SKM-1 (cell line): ENCODE measurements around the gene ANO4.
"Not testable (repeated sequence)": the region's sequence is repeated elsewhere in the genome, so short reads cannot be mapped to it uniquely, and the experiment has no call there.

Source experiments
- DNase-seq: peaks from one replicate; lab custom pipeline; 2025; ENCODE audit not compliant: unreplicated experiment; lab: John Stamatoyannopoulos, UW

Gene ANO4

DNA sequence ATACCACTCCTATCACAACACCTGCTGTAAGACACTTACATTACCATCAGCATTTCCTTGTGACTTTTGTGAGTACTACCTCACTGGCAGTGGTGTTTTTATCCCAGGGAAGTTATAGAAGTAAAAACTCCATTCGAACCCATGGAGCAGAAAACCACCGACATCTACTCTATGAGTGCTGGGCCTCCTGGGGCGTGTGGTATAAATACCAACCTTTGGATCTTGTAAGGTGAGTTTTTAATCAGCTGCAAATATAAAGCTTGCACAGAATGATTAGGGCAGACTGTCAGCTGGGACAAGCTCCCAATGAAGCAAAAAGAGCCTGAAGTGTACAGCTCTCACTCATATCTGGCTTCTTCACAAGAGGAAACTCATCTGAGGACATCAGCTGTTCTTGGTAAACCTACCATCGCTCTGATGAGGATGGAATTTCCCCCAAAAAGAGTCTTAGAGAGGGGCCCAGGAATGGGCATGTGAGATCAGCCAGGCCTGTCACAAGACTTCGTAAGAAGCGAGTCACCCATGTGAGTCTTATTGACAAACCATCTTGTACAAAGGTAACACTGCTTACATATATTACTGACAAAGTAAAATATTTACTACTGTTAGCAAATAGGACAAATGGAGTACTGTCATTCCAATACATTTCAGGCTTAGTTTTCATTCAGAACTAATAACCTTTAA, 245.4 kb downstream of the ANO4 start:
- DNase-seq, result no peak

DNA sequence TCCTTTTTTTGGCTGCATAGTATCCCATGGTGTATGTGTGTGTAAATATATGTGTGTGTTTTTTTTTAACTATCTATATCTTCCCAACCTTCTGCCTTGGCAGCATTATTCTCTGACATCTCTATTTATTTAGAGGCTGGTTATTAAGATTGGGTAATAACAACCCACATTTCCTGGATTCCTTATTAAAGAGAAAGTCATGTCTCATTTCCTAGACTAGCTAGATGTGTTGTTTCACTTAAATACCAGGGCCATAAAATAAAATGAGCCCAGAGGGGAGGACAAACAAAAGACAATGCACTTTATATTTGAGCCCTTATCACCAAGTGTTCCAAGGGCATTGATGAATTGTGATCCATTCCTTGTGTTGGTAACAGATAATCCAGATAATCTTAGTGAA, 246.4 kb downstream of the ANO4 start:
- DNase-seq, result no peak

DNA sequence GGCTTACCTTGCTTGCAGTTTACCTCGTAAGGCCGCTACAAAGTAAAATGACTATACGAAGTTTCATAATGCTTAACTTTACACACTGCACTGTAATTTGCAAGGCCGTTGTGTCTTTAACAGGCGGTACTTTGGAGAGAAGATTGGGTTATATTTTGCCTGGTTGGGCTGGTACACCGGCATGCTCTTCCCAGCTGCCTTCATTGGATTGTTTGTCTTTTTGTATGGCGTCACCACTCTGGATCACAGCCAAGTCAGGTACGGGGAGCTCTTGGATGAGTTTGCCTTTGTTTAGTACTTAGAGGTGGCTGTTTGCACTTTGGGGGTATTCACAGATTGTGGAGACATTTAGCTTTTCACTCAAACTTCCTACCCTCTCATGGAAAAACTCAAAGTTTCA, 247.6 kb downstream of the ANO4 start:
- DNase-seq, result no peak

DNA sequence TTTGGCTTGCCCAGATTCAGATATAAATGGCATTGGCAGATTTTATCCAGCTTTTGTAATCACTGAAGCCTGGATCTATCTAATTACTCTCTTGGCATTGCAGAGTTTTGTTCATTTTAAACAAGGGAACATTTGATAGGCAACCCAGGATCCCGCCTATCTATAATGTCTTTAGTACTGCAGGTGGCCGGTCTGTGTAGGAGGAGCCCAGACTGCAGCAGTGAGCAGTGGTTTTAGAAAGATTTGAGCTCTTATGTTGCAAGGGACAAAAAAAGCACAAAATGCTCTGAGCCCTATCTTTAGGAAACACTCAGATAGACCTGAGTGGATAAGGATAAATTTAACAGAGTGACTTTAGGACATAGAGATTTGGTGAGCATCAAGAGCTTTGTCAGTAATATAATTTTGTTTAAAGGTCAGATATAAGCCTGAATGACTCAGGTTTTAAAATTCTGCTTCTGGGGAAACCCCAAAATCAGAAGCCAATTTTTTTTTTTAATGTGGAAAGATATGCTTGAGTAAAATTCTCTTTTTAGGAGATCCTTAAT, 250.0 kb downstream of the ANO4 start:
- DNase-seq, result no peak

DNA sequence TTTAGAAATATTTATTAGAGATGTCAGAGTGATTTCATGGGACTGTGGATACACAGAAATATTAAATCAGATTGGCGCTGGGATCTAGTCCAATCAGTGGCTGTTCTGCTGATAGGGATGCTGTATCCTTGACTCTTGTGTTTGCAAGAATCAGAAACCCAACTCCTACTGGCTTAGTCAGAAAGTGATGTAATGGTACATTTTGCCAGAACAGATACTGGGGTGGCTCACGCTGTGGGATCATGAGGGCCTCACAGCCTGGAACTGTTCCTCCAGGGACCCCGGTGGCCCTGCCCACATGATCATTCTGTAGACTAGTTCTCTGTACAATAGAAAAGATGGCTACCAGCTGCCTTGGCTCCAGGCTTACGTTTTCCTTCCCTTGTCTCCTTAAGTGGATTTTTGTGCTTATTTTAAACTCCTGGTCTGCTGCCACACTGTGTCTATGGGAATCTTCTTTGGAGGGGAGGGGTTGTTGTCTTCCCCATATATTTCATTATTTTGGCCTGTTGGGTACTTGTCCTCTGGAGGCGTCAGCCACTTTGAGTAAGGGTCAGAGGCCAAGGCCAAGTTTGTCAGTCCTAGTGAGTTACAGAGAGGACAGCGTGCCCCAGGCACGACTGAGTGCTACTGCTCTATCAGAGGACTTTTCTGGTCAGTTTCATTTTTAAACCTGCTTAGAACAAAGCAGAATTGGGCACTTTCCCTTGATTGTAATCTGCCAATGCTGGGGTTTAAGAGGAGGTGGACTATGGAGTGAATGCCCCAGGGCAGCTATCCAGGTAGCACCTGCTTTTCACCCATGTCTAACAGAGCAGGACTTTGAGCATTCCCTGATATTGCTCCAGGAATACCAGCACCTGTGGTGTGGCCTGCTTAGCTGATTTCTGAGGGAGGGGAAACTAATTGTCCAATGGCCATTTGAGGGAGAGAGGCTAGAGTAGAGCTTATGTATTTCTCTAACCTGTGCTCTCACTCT, 251.2 kb downstream of the ANO4 start:
- DNase-seq, result no peak

DNA sequence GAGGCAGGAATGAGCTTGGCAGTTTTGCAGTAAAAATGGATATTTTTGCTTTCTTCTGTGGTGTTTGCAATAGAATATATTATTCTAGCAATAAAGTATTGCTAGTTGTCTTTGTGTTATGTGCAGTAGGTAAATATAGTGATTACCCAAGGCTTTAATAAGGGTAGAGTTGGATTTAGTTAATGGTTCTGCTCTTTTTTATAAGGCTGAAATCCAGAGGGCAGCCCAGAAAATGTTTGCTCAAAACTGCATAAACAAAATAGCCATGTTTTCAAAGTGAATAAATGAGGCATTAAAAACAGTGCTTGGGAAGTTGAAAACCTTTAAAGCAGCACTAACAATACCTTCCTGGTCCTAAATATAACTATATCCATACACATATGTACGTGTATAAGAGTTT, 253.1 kb downstream of the ANO4 start:
- no peak for DNase-seq

DNA sequence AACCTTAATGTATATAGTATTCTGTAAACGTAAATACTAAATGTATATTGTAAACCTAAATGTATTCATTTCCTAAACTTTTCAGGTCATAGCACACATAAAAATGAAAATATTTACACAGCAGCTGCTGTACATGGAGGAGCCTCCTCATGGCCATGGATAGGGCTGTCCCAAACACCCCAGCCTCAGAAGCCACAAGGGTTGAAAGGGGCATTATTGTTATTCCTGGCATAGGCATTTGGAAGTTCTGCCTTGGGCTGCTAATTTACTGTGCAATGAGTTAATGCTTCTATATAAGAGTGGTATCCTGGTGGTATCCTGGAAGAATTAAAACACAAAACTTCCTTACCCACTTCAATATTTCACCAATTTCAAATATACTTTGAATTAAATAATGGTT, 256.1 kb downstream of the ANO4 start:
- DNase-seq, result no peak

DNA sequence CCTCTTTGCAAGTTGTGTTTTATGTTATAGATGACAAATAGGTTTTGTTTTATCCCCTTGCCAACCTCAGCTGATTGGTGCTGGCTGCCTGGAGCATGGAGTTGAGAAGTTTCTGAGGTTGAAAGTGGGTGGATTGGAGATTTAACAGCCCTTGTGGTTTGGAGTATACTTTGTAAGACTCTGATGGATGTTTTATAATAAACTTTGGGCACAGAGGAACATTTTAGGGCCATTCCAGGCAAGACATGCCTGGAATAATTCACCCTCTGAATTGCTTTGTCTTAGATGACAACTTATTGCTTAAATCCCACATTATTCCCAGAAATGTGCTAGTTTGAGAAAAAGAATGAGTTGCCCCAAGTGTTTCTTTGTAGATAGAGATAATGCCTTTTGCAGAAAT, 256.6 kb downstream of the ANO4 start:
- DNase-seq, result no peak

DNA sequence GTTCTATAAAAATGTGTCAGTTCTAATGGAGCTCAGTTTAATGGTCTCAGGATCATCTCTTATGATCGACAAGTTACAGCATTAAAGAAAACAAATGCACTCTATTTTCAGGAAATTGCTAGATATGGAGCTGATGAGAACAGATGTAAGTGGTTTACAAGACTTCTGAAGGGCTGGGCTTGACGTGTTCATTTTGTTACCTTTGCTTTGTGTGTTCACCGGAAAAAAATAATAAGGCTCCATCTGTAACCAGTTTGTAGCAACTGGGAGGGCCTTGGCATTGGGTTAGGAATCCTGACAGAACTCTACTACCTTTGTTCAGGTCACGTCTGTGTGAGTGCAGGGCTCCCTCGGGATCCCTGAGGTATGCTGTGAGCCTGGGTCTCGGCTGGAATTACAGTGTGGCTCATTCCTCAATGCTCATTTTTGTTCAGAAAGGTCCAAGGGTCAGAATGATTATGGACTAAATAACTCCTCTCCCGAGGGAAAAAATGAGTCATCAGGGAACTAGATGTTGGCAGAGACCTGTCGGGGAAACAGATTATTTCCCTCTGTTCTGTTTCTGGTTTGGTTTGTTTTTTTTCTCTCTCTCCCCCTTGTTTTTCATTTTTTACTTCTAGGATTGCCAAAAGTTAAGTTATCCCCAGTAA, 257.4 kb downstream of the ANO4 start:
- no peak for DNase-seq

DNA sequence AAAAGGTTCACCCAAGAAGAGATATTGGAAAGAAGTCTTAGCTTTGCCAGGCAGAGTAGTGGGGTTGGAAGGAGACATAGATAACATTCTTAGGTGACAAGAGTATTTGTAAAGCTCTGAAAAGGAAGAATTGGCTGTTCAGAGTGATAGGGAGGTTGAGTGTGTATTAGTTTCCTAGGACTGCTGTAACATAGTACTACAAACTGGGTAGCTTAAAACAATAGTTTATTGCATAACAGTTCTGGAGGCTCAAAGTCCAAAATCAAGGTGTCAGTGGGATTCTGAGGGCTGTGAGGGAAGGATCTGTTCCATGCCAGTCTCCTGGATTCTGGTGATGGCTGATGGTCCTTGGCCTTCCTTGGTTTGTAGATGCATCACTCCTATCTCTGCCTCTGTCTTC, 258.6 kb downstream of the ANO4 start:
- DNase-seq, result no peak

DNA sequence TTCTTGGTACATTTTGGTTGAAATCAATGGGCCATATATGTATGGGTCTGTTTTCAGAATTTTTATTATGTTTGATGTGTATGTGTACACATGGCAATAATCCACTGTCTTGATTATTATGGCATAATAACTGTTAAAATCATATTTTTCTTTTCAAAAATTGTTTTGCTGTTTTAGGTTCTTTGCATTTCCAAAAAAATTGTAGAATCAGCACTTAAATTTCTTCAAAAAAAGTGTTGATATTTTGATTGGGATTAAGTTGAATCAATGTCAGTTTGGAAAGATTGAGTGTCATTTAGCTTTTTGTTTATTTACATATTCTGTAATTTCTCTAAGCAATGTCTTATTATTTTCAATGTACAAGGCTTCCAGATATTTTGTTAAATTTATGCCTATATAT, 261.4 kb downstream of the ANO4 start:
- no peak for DNase-seq

DNA sequence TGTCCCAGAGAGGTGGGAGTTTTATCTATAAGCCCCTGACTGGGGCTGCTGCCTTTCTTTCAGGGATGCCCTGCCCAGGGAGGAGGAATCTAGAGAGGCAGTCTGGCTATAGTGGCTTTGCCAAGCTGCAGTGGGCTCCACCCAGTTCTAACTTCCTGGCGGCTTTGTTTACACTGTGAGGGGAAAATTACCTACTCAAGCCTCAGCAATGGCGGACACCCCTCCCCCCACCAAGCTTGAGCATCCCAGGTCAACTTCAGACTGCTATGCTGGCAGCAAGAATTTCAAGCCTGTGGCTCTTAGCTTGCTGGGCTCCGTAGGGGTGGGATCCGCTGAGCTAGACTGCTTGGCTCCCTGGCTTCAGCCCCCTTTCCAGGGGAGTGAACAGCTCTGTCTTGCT, 267.9 kb downstream of the ANO4 start:
- DNase-seq, result not testable (repeated sequence)

DNA sequence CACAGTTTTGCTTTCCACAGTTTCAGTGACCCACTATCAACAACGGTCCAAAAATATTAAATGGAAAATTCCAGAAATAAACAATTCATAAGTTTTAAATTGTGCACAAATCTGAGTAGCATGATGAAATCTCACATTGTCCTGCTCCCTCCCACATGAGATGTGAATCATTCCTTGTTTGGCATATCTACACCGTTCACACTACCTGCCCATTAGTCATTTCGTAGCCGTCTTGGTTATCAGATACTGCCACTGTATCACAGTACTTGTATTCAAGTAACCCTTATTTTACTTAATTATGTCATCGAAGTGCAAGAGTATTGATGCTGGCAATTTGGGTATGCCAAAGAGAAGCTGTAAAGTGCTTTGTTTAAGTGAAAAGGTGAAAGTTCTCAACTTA, 270.1 kb downstream of the ANO4 start:
- DNase-seq, result no peak

DNA sequence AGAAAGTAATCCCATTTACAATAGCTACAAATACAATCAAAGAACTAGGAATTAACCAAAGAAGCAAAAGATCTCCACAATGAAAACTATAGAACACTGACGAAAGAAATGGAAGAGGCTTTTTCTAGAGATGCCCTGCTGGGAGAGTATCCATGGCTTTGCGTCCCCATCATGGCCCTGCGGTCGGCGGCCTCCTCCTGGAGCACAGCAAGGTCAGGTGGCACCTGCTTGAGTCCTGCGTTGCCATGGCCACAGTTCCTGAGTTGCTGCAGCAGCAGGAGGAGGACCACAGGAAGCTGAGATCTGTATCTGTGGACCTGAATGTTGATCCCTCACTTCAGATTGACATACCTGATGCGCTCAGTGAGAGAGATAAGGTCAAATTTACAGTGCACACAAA, 271.9 kb downstream of the ANO4 start:
- DNase-seq, result no peak

DNA sequence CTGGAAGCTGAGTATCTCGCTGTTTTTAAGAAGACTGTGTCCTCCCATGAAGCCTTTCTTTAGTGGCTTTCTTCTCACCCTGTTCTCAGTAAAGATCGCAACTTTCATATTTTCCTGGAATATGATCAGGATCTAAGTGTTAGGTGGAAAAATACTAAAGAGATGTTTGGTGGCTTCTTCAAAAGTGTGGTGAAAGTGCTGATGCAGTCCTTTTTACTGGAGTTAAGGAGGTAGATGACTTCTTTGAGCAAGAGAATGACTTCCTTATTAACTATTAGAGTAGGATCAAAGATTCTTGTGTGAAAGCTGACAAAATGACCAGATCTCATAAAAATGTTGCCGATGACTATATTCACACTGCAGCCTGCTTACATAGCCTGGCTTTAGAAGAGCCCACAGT, 273.8 kb downstream of the ANO4 start:
- no peak for DNase-seq

DNA sequence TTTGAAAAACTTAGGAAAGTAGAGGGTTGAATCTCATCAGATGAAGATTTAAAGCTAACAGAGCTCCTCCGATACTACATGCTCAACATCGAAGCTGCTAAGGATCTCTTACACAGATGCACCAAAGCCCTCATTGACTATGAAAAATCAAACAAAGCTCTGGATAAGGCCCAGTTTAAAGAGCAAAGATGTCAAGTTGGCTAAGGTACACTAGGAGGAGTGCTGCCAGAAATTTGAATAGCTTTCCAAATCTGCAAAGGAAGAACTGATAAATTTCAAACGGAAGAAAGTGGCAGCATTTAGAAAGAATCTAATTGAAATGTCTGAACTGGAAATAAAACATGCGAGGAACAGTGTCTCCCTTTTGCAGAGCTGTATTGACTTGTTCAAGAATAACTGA, 274.3 kb downstream of the ANO4 start:
- DNase-seq, result no peak

DNA sequence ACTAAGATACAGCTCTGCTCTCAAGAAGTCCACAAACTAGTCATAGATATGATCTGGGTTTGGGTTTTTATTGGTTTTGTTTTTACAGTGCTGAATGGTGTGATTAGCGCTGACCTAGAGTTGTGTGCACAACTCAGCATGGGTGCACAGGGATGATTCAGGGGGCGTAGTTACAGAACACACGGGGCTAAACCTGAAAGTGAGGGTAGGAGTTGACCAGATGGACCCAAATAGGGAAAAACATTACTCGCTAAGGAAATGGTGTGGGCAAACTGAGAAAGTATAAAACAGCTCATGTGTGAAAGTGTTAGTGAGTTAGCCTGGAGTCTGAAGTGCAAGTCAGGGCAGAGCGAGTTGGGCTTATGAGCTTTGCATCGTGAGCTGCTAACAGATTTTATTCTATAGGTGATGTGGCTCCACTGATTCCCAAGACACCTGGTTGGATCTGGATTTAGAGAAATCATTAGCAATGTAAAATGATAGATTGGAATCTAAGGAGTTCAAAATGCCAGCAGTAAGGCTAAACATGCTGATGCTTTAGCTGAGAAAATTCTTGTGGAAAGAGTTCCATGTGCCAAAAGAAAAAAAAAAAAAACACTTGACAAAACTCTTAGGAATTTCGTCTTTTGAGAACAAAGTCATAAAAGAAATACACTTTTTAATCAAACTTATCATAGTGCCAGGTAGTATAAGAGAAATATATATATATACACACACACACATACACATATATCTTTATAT, 280.5 kb downstream of the ANO4 start:
- no peak for DNase-seq

DNA sequence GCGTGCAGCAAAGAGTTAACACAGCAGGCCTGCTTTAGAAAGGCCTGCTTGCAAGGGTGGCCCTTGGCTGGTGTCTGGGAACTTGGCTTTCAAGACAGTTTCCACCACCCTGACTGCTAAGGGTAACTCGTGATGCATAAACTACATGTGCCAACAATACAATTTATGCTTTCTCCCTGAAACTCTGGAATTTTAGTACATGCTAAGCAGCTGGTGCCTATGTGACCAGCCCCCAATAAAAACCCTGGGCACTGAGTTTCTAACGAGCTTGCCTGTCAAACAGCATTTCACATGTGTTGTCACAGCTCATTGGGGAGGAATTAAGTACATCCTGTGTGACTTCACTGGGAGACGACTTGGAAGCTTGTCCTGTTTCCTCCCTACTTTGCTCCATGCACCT, 282.3 kb downstream of the ANO4 start:
- DNase-seq, result no peak

DNA sequence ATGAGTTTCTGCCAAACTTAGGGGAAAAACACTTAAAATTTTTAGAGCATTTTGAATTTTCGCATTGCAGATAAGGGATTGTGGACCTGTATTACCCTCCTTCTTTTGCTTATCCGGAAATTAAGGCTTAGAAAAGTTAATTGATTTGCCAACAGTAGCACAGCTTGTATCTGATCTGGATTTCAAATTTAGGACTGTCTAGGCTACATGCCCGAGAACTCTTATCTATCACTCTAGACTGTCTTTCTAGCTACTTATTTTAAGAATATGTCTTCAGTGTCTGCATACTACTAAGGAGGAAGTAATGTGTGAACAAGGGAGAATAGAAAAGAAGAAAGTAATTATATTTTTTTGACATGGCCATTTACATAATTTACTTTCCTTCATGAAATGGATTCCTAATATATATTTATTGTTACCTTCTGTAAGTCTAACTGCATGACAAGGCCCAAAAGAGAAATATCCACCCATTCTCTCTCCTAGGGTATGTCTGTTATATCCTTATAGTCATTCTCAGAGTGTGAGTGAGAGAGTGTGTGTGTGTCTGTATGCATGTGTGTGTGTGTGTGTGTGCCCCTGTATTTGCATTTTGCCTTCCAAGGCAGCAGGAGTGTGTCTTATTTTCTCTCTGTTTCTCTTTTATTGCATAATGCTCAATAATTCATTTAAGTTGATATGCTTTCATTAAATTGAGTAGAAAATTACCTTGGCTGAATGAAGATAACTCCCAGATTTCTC, 283.4 kb downstream of the ANO4 start:
- no peak for DNase-seq

DNA sequence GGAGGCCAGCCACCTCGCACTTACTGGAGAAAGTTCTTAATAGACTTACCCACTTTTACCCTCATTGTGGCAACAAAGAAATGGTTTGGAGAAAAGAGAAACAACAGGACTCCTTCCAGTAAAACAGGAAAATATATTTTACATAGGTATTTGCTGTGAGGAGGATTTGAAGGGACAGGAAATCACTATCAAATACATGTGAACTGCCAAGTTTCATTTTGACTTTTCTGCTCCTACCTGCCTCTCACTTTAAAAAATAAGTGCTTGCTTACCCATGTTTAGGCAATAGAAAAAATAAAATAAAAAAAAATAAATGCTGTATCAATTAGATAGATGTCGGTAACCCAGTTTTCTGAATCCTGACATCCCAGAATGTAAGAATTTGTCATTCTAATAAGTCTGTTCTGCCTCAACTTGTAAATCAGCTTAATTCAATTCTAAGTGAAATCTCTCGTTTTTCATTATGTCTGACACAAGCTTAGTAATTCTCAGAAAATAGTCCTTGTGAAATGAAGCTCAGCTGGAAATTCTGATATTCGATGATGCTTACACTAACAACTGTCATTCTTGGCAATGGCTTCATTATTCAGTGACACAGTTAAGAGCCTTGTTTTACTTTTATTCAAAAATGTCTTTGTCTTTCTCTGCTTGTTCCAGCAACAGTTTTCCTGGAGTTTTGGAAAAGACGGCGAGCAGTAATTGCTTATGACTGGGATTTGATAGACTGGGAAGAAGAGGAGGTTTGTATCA, 284.1 kb downstream of the ANO4 start:
- no peak for DNase-seq
